Measurements from ENCODE around the gene TRABD2B.

Gene TRABD2B

GRCh38 chr1:47914952-47915676 is 82.1 kb downstream of the TRABD2B start:
- no peaks in the 10 kb centered on the region for H3K27me3 ChIP-seq
- no peaks in the 10 kb centered on the region for H4K20me1 ChIP-seq
- H3K4me2 ChIP-seq: no peak overlapping the region
- H3K27ac ChIP-seq: no peak overlapping the region
- TF ChIP-seq Cebpa-rat (IDR thresholded peaks at IDR 0.05): no peak
- H3K4me1 ChIP-seq: no peaks in the 10 kb centered on the region
- no peak overlapping the region for H3K4me3 ChIP-seq
- no peaks in the 10 kb centered on the region for H3K9me3 ChIP-seq (replicated peaks in 1 of 11)
- no peak overlapping the region for H3K9ac ChIP-seq
- H3K36me3 ChIP-seq: no peaks in the 10 kb centered on the region

- H3K9me3 ChIP-seq (replicated peaks in 1 of 11): no peaks in the 10 kb centered on the region
- H3K4me1 ChIP-seq: no peaks in the 10 kb centered on the region
- H3K9ac ChIP-seq: no peak overlapping the region
- no peaks in the 10 kb centered on the region for H3K27me3 ChIP-seq
- no peak overlapping the region for H3K4me3 ChIP-seq
- no peak for TF ChIP-seq Cebpa-rat (IDR thresholded peaks at IDR 0.05)
- no peak overlapping the region for H3K4me2 ChIP-seq
- H3K36me3 ChIP-seq: no peaks in the 10 kb centered on the region
- H3K27ac ChIP-seq: no peak overlapping the region
- H4K20me1 ChIP-seq: no peaks in the 10 kb centered on the region
Measured at GRCh38 chr1:47914218-47914938, 82.8 kb downstream of the TRABD2B start.

GRCh38 chr1:47913225-47913823 is 83.9 kb downstream of the TRABD2B start:
- Histone ChIP-seq H3K4me2 (no peak overlapping the region), H3K27ac (no peak overlapping the region), H4K20me1 (no peaks in the 10 kb centered on the region), H3K36me3 (no peaks in the 10 kb centered on the region), H3K4me1 (no peaks in the 10 kb centered on the region), H3K9ac (no peak overlapping the region), H3K4me3 (no peak overlapping the region), H3K27me3 (no peaks in the 10 kb centered on the region), H3K9me3 (replicated peaks in 1 of 11) (no peaks in the 10 kb centered on the region)
- TF ChIP-seq Cebpa-rat (IDR thresholded peaks at IDR 0.05): no peak

- Histone ChIP-seq H4K20me1 (no peaks in the 10 kb centered on the region), H3K27me3 (no peaks in the 10 kb centered on the region), H3K27ac (no peak overlapping the region), H3K9me3 (replicated peaks in 1 of 11) (no peaks in the 10 kb centered on the region), H3K9ac (no peak overlapping the region), H3K4me1 (no peaks in the 10 kb centered on the region), H3K4me2 (no peak overlapping the region), H3K4me3 (no peak overlapping the region), H3K36me3 (no peaks in the 10 kb centered on the region)
- TF ChIP-seq Cebpa-rat (IDR thresholded peaks at IDR 0.05): no peak
Measured at GRCh38 chr1:47912756-47913155, 84.4 kb downstream of the TRABD2B start.

GRCh38 chr1:47911892-47912291 is 85.3 kb downstream of the TRABD2B start:
- Histone ChIP-seq H3K27ac (no peak overlapping the region), H3K4me1 (no peaks in the 10 kb centered on the region), H3K27me3 (no peaks in the 10 kb centered on the region), H3K9me3 (replicated peaks in 1 of 11) (no peaks in the 10 kb centered on the region), H3K36me3 (no peaks in the 10 kb centered on the region), H3K4me3 (no peak overlapping the region), H4K20me1 (no peaks in the 10 kb centered on the region), H3K9ac (no peak overlapping the region), H3K4me2 (no peak overlapping the region)
- TF ChIP-seq Cebpa-rat (IDR thresholded peaks at IDR 0.05): no peak

GRCh38 chr1:47911424-47911823 is 85.8 kb downstream of the TRABD2B start:
- no peak for TF ChIP-seq Cebpa-rat (IDR thresholded peaks at IDR 0.05)
- Histone ChIP-seq H3K9me3 (replicated peaks in 1 of 11) (no peaks in the 10 kb centered on the region), H3K4me2 (no peak overlapping the region), H3K36me3 (no peaks in the 10 kb centered on the region), H4K20me1 (no peaks in the 10 kb centered on the region), H3K4me1 (no peaks in the 10 kb centered on the region), H3K9ac (no peak overlapping the region), H3K27ac (no peak overlapping the region), H3K4me3 (no peak overlapping the region), H3K27me3 (no peaks in the 10 kb centered on the region)

- Histone ChIP-seq H3K4me2 (no peak overlapping the region), H4K20me1 (no peaks in the 10 kb centered on the region; a peak in 1 of 22 replicates), H3K36me3 (no peaks in the 10 kb centered on the region), H3K4me3 (no peak overlapping the region), H3K9ac (no peak overlapping the region), H3K27me3 (no peaks in the 10 kb centered on the region), H3K9me3 (replicated peaks in 1 of 11) (no peaks in the 10 kb centered on the region), H3K4me1 (no peaks in the 10 kb centered on the region), H3K27ac (no peak overlapping the region)
- no peak for TF ChIP-seq Cebpa-rat (IDR thresholded peaks at IDR 0.05)
Measured at GRCh38 chr1:47908258-47908657, 88.9 kb downstream of the TRABD2B start.

- Histone ChIP-seq H3K4me1 (no peaks in the 10 kb centered on the region), H3K27ac (no peak overlapping the region), H3K4me3 (no peak overlapping the region), H3K9ac (no peak overlapping the region), H3K4me2 (no peak overlapping the region), H3K9me3 (replicated peaks in 1 of 11) (no peaks in the 10 kb centered on the region), H4K20me1 (no peaks in the 10 kb centered on the region; a peak in 1 of 22 replicates), H3K27me3 (no peaks in the 10 kb centered on the region), H3K36me3 (no peaks in the 10 kb centered on the region)
- no peak for TF ChIP-seq Cebpa-rat (IDR thresholded peaks at IDR 0.05)
Measured at GRCh38 chr1:47907177-47907528, 90.0 kb downstream of the TRABD2B start.

- no peaks in the 10 kb centered on the region for H3K36me3 ChIP-seq
- TF ChIP-seq Cebpa-rat (IDR thresholded peaks at IDR 0.05): no peak
- no peak overlapping the region for H3K4me2 ChIP-seq
- no peak overlapping the region for H3K4me3 ChIP-seq
- H3K27ac ChIP-seq: no peak overlapping the region
- H3K9ac ChIP-seq: no peak overlapping the region
- no peaks in the 10 kb centered on the region; a peak in 1 of 22 replicates for H4K20me1 ChIP-seq
- no peaks in the 10 kb centered on the region for H3K27me3 ChIP-seq
- H3K4me1 ChIP-seq: no peaks in the 10 kb centered on the region
- H3K9me3 ChIP-seq (replicated peaks in 1 of 11): no peaks in the 10 kb centered on the region
Measured at GRCh38 chr1:47906527-47907176, 90.5 kb downstream of the TRABD2B start.
